MCF 10A (cell line): Measurements from ENCODE around the gene KCNG2. TPM values are rescaled to one million over a fixed set of nuclear protein-coding genes. Genes with fewer than 3 reads are reported as not detected.

Experiments
- BruUV-seq: library from RNA; stranded (reverse); fragments of 400-500 nt; replicated peaks from 2 replicates; lab custom pipeline; 2021; lab: Mats Ljungman, UMichigan
- CTCF ChIA-PET: fragments of 300-600 bp; sonication (Branson Sonifier 250); formaldehyde crosslinking; extraction: SDS; loops from one replicate; lab custom pipeline; 2021; ENCODE audit warnings: antibody characterized with exemption, inconsistent platforms; lab: Yijun Ruan, JAX
- POLR2A ChIA-PET: fragments of 300-600, 350-650 bp; sonication (Branson Sonifier 250); formaldehyde crosslinking; extraction: SDS; loops from one replicate; lab custom pipeline; 2020; ENCODE audit warnings: antibody characterized with exemption, inconsistent platforms; lab: Yijun Ruan, JAX
- DNase-seq: peaks from one replicate; pipeline ENCODE4 v3.0.0-alpha.2; 2018; ENCODE audit not compliant: unreplicated experiment
- H3K27ac Mint-ChIP-seq: one replicate; pipeline ENCODE4 v1.8.0; 2022; ENCODE audit warnings: mild to moderate bottlenecking, low read depth, mixed read lengths; ENCODE audit not compliant: unreplicated experiment
- H3K27me3 Mint-ChIP-seq: one replicate; pipeline ENCODE4 v1.8.0; 2022; ENCODE audit warnings: mixed read lengths; ENCODE audit not compliant: insufficient read depth, unreplicated experiment
- H3K36me3 Mint-ChIP-seq: one replicate; pipeline ENCODE4 v1.8.0; 2022; ENCODE audit warnings: mild to moderate bottlenecking, moderate library complexity, mixed read lengths; ENCODE audit not compliant: insufficient read depth, unreplicated experiment
- H3K4me1 Mint-ChIP-seq: one replicate; pipeline ENCODE4 v1.8.0; 2022; ENCODE audit warnings: mixed read lengths; ENCODE audit not compliant: insufficient read depth, unreplicated experiment
- H3K4me3 Mint-ChIP-seq: one replicate; pipeline ENCODE4 v1.8.0; 2022; ENCODE audit warnings: mild to moderate bottlenecking, moderate library complexity, mixed read lengths; ENCODE audit not compliant: unreplicated experiment
- H3K9me3 Mint-ChIP-seq: one replicate; pipeline ENCODE4 v1.8.0; 2022; ENCODE audit warnings: mixed read lengths; ENCODE audit not compliant: unreplicated experiment
- intact Hi-C: fragments of 100-400 bp; cut with micrococcal nuclease; formaldehyde crosslinking; loops from 2 replicates; pipeline ENCODE4 v1.14.1; 2022
- total RNA-seq: library from RNA; stranded (reverse); gene quantifications from 2 replicates; pipeline ENCODE4 v1.2.3, GENCODE V29; 2022
- TF ChIP-seq, protein P1 (sequence below): fragments of 200-600 bp; IDR thresholded peaks from one replicate; pipeline ENCODE4 v1.8.0; 2022; ENCODE audit warnings: antibody characterized with exemption, mild to moderate bottlenecking; ENCODE audit not compliant: unreplicated experiment

Gene KCNG2
- total RNA-seq, 1 experiment from 2014 or later: not detected

DNA sequence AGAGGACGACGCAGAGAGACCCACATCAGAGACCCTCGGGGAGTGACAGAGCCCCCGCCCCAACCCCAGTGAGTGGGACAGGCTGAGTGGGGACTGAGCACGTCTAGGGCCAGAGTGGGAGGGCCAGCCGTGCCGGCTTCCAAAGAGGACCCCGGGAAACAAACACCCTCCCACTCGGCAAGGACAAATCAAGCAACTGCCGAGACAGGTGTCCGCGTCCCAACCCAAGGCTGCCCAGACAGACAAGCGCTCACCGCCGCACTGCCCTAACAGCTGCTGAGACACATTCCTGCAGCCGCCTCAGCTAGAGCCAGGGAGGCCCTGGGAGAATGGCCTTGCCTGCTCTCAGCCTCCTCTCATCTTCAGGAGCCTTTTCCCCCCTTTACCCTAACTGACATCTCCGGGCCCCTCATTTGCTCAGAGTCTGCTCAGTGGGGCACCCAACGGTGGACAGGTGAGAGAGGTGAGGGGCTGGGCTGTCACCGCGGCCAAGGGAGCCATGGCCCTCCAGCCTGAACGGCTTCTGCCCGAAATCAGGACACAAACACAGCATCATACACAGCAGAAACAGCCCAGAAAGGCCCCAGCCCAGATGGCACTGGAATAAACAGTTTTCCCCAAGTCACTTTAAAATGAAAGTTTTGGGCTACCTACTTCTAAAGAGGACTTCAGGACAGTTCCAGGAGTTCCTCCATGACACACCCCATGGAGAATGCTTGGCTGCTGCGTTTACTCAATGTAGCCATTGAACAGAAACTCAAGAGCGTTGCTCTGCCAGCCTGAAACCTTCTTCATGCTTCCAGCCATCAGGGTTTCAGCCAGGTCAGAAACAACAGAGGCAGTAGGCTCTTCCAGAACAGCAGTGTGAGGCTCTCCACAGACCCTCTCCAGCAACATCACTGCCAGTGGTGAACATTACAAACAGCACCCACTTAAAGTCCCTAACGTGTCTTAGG is 130.1 kb downstream of the KCNG2 start:
- no peak for DNase-seq

DNA sequence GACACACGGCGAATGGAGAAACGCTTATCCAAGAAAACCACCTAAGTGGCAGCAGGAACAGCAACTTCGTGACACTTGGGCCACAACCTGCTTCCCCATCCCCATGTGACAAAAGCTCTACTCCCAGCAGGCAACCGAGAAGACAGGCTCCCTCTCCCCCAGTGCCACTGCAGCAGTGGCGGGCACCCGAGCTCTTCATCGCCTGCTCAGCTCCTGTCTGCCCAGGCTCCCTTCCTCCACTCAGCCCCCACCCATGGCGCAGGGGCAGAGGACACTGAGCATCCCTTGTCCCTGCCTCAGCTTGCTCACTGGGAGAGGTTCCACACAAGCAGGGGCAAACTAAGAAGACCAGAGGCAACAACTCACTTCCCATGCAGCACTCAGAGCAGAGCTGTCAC is 130.8 kb downstream of the KCNG2 start:
- CTCF ChIA-PET: interaction anchor here (0.6 to 2.2 kb wide), 3 partner anchors 11 to 83 kb away, joined by 3 to 7 read pairs (median 3); no protein-coding TSS in a partner anchor
- TF ChIP-seq, protein P1, sequence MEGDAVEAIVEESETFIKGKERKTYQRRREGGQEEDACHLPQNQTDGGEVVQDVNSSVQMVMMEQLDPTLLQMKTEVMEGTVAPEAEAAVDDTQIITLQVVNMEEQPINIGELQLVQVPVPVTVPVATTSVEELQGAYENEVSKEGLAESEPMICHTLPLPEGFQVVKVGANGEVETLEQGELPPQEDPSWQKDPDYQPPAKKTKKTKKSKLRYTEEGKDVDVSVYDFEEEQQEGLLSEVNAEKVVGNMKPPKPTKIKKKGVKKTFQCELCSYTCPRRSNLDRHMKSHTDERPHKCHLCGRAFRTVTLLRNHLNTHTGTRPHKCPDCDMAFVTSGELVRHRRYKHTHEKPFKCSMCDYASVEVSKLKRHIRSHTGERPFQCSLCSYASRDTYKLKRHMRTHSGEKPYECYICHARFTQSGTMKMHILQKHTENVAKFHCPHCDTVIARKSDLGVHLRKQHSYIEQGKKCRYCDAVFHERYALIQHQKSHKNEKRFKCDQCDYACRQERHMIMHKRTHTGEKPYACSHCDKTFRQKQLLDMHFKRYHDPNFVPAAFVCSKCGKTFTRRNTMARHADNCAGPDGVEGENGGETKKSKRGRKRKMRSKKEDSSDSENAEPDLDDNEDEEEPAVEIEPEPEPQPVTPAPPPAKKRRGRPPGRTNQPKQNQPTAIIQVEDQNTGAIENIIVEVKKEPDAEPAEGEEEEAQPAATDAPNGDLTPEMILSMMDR: no peak
- Mint-ChIP-seq H3K9me3 (peaks cover 25% of the 10 kb centered on the region), H3K27ac (no peak overlapping the region), H3K4me3 (no peak overlapping the region), H3K4me1 (no peaks in the 10 kb centered on the region), H3K27me3 (no peaks in the 10 kb centered on the region), H3K36me3 (peaks cover 37% of the 10 kb centered on the region)
- no TSS peak for BruUV-seq
- POLR2A ChIA-PET: no interaction called here
- no peak for DNase-seq
- intact Hi-C loops: no loop called here

More for the DNA sequence above, 130.1 kb downstream of the KCNG2 start:
- Mint-ChIP-seq H3K4me3 (no peak overlapping the region), H3K36me3 (peaks cover 32% of the 10 kb centered on the region), H3K4me1 (no peaks in the 10 kb centered on the region), H3K27me3 (no peaks in the 10 kb centered on the region), H3K27ac (no peak overlapping the region), H3K9me3 (peaks cover 18% of the 10 kb centered on the region)
- POLR2A ChIA-PET: no interaction called here
- CTCF ChIA-PET: interaction anchor here (0.6 to 2.2 kb wide), 3 partner anchors 12 to 83 kb away, joined by 3 to 7 read pairs (median 3); no protein-coding TSS in a partner anchor
- BruUV-seq: no TSS peak
- intact Hi-C loops: no loop called here
- TF ChIP-seq, protein P1: no peak

DNA sequence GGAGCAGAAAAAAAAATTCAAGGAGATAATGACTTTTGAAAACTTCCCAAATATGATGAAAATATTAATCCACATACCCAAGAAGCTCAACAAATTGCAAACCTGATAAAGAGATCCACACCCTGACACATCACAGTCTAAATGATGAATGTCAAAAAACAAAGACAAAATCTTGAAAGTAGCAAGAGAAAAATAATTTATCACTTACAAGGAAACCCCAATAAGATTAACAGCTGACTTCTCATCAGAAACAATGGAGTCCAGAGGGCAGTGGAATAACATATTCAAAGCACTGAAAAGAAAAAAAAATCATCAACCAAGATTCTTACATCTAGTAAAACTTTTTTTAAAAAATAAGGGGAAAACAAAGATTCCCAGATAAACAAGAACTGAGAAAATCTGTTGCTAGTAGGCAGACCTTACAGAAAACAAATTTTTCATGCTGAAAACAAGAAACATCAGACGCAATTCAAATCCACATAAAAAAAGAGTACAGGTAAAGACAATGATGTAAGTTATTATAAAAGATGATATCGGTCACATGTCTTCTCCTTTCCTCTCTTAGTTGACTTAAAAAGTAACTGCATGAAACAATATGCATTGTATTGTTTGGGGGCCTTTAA is 132.4 kb downstream of the KCNG2 start:
- no peak for DNase-seq
- Mint-ChIP-seq H3K9me3 (peaks cover 30% of the 10 kb centered on the region), H3K27me3 (no peaks in the 10 kb centered on the region), H3K4me3 (no peak overlapping the region), H3K27ac (no peak overlapping the region), H3K4me1 (no peaks in the 10 kb centered on the region), H3K36me3 (peaks cover 36% of the 10 kb centered on the region)
- TF ChIP-seq, protein P1: no peak
- no TSS peak for BruUV-seq
- POLR2A ChIA-PET: no interaction called here
- CTCF ChIA-PET: interaction anchor here (2.2 kb wide), 1 partner anchor 10 kb away, joined by 7 read pairs; no protein-coding TSS in a partner anchor
- intact Hi-C loops: no loop called here

DNA sequence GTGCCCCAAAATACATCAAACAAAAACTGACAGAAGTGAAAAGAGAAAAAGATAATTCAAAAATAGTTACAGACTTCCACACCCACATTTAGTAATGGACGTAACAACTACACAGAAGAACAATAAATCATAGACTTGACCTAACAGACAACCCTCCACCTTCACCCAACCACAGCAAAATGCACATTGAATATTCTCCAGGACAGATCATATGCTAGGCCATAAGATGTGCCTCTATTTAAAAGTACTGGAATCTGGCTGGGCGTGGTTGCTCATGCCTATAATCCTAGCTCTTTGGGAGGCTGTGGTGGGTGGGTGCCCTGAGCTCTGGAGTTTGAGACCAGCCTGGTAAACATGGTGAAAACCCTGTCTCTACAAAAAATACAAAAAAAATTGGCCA is 133.7 kb downstream of the KCNG2 start:
- ChIA-PET CTCF (no interaction called here), POLR2A (no interaction called here)
- H3K9me3 Mint-ChIP-seq: peaks cover 40% of the 10 kb centered on the region
- no TSS peak for BruUV-seq
- H3K27ac Mint-ChIP-seq: no peak overlapping the region
- H3K4me3 Mint-ChIP-seq: no peak overlapping the region
- no peaks in the 10 kb centered on the region for H3K27me3 Mint-ChIP-seq
- no peak for DNase-seq
- no peaks in the 10 kb centered on the region for H3K4me1 Mint-ChIP-seq
- peaks cover 33% of the 10 kb centered on the region for H3K36me3 Mint-ChIP-seq
- intact Hi-C loops: no loop called here
- TF ChIP-seq, protein P1: no peak
